AG04449 (cell line): ENCODE results near the gene DDX50.
"Not testable (repeated sequence)": the region's sequence is repeated elsewhere in the genome, so short reads cannot be mapped to it uniquely, and the experiment has no call there.

Source experiments
- CTCF ChIA-PET: fragments of 350-600 bp; formaldehyde crosslinking; extraction: SDS; loops from one replicate; lab custom pipeline; 2021; ENCODE audit warnings: antibody characterized with exemption; lab: Yijun Ruan, JAX
- POLR2A ChIA-PET: fragments of 400-600, 350-600 bp; formaldehyde crosslinking; extraction: SDS; loops from one replicate; lab custom pipeline; 2020; ENCODE audit warnings: antibody characterized with exemption, inconsistent platforms; lab: Yijun Ruan, JAX
- DNase-seq: peaks from one replicate; pipeline ENCODE4 v3.0.0-alpha.2; 2010; ENCODE audit warnings: low read depth, low spot score
- H3K4me3 ChIP-seq: 2 replicates; pipeline ENCODE4 v1.5.1; 2011; ENCODE audit warnings: low read depth, mild to moderate bottlenecking, control low read depth, low read length
- TF ChIP-seq, protein P1 (sequence below): IDR thresholded peaks from one replicate; pipeline ENCODE4 v1.5.1; 2011; ENCODE audit warnings: mild to moderate bottlenecking, moderate library complexity, low read length, control low read depth, inconsistent platforms; ENCODE audit not compliant: insufficient read depth; ENCODE audit errors: missing control alignments

The DDX50 gene

DNA sequence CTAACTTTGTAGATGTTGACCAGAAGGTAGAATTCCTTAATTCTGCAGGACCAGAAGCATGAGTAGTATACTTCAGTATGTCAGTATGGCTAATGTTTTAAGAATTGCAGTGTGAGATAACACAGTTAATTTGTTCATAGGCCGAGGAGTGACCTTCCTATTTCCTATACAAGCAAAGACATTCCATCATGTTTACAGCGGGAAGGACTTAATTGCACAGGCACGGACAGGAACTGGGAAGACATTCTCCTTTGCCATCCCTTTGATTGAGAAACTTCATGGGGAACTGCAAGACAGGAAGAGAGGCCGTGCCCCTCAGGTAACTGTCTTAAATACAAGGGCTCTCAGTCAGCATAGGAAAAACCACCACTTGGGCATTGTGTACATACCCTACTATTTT lies 62.0 kb downstream of the DDX50 start:
- TF ChIP-seq, protein P1, sequence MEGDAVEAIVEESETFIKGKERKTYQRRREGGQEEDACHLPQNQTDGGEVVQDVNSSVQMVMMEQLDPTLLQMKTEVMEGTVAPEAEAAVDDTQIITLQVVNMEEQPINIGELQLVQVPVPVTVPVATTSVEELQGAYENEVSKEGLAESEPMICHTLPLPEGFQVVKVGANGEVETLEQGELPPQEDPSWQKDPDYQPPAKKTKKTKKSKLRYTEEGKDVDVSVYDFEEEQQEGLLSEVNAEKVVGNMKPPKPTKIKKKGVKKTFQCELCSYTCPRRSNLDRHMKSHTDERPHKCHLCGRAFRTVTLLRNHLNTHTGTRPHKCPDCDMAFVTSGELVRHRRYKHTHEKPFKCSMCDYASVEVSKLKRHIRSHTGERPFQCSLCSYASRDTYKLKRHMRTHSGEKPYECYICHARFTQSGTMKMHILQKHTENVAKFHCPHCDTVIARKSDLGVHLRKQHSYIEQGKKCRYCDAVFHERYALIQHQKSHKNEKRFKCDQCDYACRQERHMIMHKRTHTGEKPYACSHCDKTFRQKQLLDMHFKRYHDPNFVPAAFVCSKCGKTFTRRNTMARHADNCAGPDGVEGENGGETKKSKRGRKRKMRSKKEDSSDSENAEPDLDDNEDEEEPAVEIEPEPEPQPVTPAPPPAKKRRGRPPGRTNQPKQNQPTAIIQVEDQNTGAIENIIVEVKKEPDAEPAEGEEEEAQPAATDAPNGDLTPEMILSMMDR = no peak
- no peak overlapping the region for H3K4me3 ChIP-seq
- DNase-seq = no peak
- CTCF ChIA-PET = no interaction called here
- POLR2A ChIA-PET = no interaction called here

DNA sequence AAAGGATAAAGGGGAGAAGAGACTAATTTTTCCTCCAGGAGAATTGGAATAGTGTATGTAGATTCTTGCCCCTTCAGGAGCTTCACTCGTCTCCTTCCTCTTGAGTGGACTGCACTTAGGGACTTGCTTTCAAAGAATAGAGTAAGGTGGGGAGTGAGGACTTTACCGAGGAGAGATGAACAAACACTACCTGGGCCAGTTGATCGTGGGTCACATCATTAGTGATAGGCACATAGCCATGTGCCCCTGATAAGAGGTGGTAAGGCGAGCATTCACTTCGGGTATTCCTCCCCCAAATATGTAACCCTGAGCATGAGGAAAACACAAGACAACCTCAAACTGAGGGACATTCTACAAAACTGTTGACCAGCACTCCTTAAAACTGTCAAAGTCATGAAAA lies 72.9 kb downstream of the DDX50 start:
- TF ChIP-seq, protein P1 = no peak
- ChIA-PET CTCF (interaction anchor here (0.8 to 1.0 kb wide), 2 partner anchors 9 to 120 kb away, joined by 3 to 4 read pairs; no protein-coding TSS in a partner anchor), POLR2A (no interaction called here)
- no peak overlapping the region for H3K4me3 ChIP-seq
- DNase-seq = no peak

DNA sequence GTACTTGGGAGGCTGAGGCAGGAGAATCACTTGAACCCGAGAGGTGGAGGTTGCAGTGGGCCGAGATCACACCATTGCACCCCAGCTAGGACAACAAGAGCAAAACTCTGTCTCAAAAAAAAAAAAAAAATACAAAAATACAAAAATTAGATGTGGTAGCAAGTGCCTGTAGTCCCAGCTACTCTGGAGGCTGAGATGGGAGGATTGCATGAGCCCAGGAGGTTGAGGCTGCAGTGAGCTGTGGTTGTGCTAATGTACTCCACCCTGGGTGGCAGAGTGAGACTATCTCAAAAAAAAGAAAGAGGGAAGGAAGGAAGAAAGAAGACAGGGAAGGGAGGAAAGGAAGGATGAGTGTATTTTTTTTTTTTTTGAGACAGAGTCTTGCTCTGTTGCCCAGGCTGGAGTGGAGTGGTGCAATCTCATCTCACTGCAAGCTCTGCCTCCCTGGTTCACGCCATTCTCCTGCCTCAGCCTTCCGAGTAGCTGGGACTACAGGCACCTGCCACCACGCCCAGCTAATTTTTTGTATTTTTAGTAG lies 74.9 kb downstream of the DDX50 start:
- DNase-seq, POLR2A ChIA-PET, CTCF ChIA-PET, H3K4me3 ChIP-seq: not testable (repeated sequence)

DNA sequence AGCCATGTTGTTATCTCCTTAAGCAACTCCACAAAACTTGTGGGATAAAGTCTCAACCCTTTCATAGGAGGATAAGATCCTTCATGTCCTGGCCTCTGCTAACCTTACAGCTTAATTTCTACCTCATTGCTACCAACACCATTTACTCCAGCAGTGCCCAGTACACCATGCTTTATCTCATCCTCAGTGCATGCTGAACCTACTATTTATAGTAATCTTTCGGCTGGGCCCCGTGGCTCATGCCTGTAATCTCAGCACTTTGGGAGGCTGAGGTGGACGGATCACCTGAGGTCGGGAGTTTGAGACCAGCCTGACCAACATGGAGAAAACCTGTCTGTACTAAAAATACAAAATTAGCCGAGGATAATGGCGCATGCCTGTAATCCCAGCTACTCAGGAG lies 78.6 kb downstream of the DDX50 start:
- CTCF ChIA-PET = interaction anchor here (1.0 to 3.8 kb wide), 6 partner anchors 8 to 115 kb away, joined by 4 to 12 read pairs (median 6); partner anchors contain the start of gene DDX21
- POLR2A ChIA-PET, H3K4me3 ChIP-seq, DNase-seq: not testable (repeated sequence)

DNA sequence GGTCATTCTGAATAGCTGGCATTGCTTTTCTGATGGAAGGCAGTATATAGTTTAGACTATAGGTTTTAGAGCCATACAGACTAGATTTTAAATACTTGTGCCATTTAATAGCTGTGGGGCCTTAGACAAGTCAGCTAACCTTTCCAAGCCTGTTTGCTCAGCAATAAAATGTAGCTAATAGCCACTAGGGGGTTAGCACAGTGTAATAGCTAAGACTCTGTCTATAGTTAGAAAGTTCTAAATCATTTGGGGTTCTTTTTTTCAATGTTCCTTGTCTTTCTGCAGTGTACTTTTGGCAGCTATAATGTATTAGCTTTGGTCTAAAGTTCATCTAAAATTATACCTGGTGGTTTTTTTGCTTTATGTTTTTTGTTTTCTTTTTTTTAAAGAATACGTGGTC lies 80.0 kb downstream of the DDX50 start:
- ChIA-PET CTCF (interaction anchor here (0.9 to 1.7 kb wide), 6 partner anchors 11 to 113 kb away, joined by 3 to 9 read pairs (median 4); no protein-coding TSS in a partner anchor), POLR2A (no interaction called here)
- DNase-seq = no peak
- no peak overlapping the region for H3K4me3 ChIP-seq
- TF ChIP-seq, protein P1 = no peak

DNA sequence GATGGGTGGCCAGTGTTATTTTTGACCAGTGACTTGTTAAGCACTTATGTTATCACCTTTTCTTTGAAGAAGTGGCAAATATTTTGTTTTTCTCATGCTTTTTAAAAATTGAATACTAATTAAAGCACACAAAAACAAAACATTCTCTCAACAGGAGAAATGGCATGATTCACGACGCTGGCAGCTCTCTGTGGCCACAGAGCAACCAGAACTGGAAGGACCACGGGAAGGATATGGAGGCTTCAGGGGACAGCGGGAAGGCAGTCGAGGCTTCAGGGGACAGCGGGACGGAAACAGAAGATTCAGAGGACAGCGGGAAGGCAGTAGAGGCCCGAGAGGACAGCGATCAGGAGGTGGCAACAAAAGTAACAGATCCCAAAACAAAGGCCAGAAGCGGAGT lies 81.3 kb downstream of the DDX50 start:
- ChIA-PET POLR2A (no interaction called here), CTCF (interaction anchor here (0.7 to 4.7 kb wide), 3 partner anchors 8 to 111 kb away, joined by 3 to 20 read pairs (median 4); no protein-coding TSS in a partner anchor)
- DNase-seq = no peak
- TF ChIP-seq, protein P1 = no peak
- no peak overlapping the region for H3K4me3 ChIP-seq

DNA sequence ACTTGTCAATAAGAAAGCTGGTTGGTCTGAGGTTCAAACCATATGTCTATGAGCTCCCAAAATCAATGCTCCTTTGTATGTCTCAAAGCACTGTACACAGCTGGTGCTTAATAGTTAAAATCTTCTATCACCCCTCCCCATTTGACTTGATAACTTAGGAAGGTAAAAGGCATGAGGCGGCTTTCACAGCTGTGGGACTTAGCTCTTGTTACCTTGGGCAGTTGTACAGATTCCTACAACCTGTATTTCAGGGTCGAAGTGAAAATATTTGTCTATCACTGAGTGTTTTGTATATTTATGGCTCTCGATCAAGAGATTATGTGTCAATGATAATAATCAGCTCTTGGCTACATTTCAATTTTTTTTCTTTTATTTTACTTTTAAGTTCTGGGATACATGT lies 86.5 kb downstream of the DDX50 start:
- CTCF ChIA-PET = interaction anchor here (0.7 to 1.8 kb wide), 5 partner anchors 9 to 149 kb away, joined by 3 to 11 read pairs (median 3); partner anchors contain the start of gene DDX21
- no peak for DNase-seq
- TF ChIP-seq, protein P1 = no peak
- H3K4me3 ChIP-seq = no peak overlapping the region
- POLR2A ChIA-PET = interaction anchor here (1.1 kb wide), 1 partner anchor 32 kb away, joined by 4 read pairs; the partner anchor contains the start of gene DDX21
